DMS153 (cell line): Measurements from ENCODE around the gene CDH13.

Experiments used
- DNase-seq: peaks from one replicate; lab custom pipeline; 2025; lab: John Stamatoyannopoulos, UW

Gene CDH13

GRCh38 chr16:82699711-82700495 lies 73.1 kb downstream of the CDH13 start:
- no peak for DNase-seq

GRCh38 chr16:82700541-82701235 lies 73.9 kb downstream of the CDH13 start:
- DNase-seq, result no peak

- DNase-seq, result no peak
Observed at GRCh38 chr16:82701442-82701955, 74.7 kb downstream of the CDH13 start.

- no peak for DNase-seq
Observed at GRCh38 chr16:82703161-82703560, 76.4 kb downstream of the CDH13 start.

- DNase-seq, result no peak
Observed at GRCh38 chr16:82703871-82704768, 77.4 kb downstream of the CDH13 start.

- no peak for DNase-seq
Observed at GRCh38 chr16:82709987-82710386, 83.2 kb downstream of the CDH13 start.

- no peak for DNase-seq
Observed at GRCh38 chr16:82713778-82714177, 87.0 kb downstream of the CDH13 start.

GRCh38 chr16:82715160-82715559 lies 88.4 kb downstream of the CDH13 start:
- DNase-seq, result no peak

- DNase-seq, result no peak
Observed at GRCh38 chr16:82715833-82716232, 89.1 kb downstream of the CDH13 start.

- DNase-seq, result no peak
Observed at GRCh38 chr16:82716361-82716855, 89.6 kb downstream of the CDH13 start.

GRCh38 chr16:82720414-82720813 lies 93.6 kb downstream of the CDH13 start:
- no peak for DNase-seq

GRCh38 chr16:82726306-82726705 lies 99.5 kb downstream of the CDH13 start:
- DNase-seq, result no peak

GRCh38 chr16:82728901-82729300 lies 102.1 kb downstream of the CDH13 start:
- no peak for DNase-seq

GRCh38 chr16:82730901-82731300 lies 104.1 kb downstream of the CDH13 start:
- no peak for DNase-seq

GRCh38 chr16:82732461-82732860 lies 105.7 kb downstream of the CDH13 start:
- no peak for DNase-seq

- no peak for DNase-seq
Observed at GRCh38 chr16:82735186-82735585, 108.4 kb downstream of the CDH13 start.

- no peak for DNase-seq
Observed at GRCh38 chr16:82735673-82736091, 108.9 kb downstream of the CDH13 start.

GRCh38 chr16:82736224-82736623 lies 109.5 kb downstream of the CDH13 start:
- DNase-seq, result no peak

GRCh38 chr16:82738699-82739098 lies 111.9 kb downstream of the CDH13 start:
- no peak for DNase-seq

GRCh38 chr16:82741073-82741615 lies 114.4 kb downstream of the CDH13 start:
- no peak for DNase-seq

- DNase-seq, result no peak
Observed at GRCh38 chr16:82744958-82745357, 118.2 kb downstream of the CDH13 start.

- peak; percentile 25 for DNase-seq
Observed at GRCh38 chr16:82748026-82748425, 121.3 kb downstream of the CDH13 start.
